GM18520 (cell line): ENCODE results near the gene CLK3.

ENCODE experiments used
- ATAC-seq: cut with Tn5 transposase; IDR thresholded peaks from one replicate; pipeline ENCODE4 v1.9.1; 2021; ENCODE audit not compliant: unreplicated experiment

Gene CLK3

DNA sequence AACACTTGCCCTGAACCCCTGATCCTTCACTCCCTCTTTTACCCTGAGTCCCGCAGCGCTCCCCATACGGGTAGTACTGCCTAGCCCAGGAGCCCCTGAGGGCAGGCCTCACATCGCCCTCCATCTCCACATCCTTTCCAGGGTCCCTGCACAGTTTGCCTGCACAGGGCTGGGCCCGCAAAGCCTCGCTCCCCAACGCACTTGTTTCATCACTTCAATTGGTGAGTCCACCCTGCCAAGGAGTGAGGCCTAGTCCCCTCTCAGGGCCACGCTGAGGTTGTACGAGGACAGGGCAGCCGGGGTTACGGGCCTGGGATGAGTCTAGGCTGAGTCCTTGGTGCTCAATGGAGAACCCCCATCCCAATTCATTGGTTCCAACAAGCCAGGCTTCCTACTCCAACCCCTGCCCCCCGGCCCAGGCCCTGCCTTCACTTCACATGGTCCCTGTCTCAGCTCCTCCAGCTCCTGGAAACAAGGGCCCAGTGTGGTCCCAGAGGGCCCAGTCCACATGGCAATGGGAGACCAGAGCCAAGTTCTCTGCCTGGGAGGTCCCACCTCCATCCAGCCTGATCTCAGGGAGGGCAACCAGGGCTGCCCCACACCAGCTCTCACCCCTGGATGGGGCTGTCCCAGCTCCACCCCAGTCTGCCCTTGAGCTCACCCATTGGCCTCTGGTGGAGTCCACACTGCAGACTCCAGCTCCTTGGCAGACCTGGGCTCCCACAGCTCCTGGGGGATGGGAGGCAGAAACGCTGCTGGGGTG is 12.4 kb upstream of the CLK3 start:
- ATAC-seq, result no peak

- ATAC-seq, result no peak
These were observed 11.6 kb upstream of the CLK3 start for GRCh38 chr15:74603789-74604705.

- ATAC-seq, result no peak
These were observed 10.4 kb upstream of the CLK3 start for GRCh38 chr15:74604983-74605794.

GRCh38 chr15:74605795-74606150 is 9.9 kb upstream of the CLK3 start:
- ATAC-seq, result no peak

DNA sequence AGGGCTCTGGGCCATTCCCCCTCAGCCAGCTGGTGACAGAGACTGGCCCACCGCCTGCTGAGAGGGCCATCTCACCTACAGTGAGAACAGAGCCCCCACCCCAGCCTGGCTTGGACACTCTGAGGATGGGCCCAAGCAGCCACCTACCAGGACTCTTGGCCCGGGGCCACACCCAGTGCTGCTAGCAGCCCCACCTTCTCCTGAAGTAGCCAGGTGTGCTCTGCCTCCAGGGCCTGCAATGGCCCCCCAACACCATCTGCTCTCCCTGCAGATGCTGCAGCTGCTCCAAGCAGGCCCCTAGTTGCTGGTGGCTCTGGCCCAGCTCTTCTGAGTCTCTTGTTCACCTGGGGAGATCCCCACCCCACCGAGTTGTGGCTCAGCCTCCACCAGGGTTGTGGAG is 6.8 kb upstream of the CLK3 start:
- ATAC-seq, result no peak

- ATAC-seq, result no peak
These were observed 5.7 kb upstream of the CLK3 start for GRCh38 chr15:74609938-74610301.

GRCh38 chr15:74610302-74610951 is 5.2 kb upstream of the CLK3 start:
- ATAC-seq, result no peak

DNA sequence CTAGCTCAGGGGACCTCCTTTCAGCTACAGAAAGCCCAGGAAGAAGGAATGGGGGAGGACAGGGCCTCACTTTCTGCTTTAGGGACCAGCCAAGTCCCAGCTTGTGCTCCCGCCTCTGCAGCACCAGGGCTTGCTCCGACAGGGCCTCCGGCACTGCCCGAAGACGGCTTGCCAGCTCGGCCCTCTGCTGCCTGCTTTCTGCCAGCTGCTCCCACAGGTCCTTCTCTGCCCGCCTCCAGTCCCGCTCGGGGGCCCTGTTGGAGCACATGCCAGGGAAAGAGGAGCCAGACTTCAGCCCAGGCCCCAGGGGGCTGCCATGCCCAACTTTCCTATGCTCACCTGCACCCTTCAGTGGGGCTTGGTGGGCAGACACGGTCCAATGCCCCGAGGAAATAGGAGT is 4.3 kb upstream of the CLK3 start:
- ATAC-seq, result no peak

- ATAC-seq, result no peak
These were observed 3.8 kb upstream of the CLK3 start for GRCh38 chr15:74611834-74612233.

- ATAC-seq, result no peak
These were observed 3.0 kb upstream of the CLK3 start for GRCh38 chr15:74612677-74613076.

DNA sequence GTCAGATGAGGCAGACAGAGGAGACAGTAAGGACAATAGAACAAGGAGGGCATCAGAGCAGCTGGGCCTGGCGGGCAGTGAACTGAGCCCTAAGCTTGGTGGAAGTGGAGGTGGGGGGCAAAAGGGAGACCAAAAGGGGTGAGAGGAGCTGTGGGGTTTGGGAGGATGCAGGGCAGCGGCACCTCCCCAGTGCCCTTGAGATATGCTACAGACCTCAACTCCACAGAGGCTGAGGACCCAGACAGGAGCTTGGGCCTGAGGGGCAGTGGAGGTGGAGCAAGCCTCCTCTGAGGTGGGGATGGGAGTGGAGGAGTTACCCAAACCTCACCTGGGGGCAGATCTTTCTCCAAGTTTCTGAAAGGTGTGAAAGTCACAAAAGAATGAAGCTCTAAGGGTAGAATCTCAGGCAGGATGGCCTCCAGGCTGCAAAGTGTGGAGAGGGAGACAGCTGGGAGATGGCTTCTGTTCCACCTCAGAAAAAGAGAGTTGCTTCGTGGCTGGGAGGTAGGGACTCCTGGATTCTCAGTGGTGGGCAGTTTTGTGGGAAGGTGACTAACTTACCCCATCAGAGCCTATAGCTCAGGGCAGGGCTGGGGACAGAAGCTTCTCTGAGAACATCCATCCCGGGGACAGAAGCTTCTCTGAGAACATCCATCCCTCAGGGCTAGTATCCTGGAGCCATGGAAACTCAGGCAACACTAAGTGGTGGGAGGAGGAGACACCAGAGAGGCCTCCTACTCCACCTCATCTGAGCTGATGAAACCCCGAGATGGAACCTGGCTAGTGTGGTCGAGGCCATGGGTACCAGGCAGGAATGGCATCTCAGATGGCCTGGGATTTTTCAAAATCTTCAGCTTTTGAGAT is 2.3 kb upstream of the CLK3 start:
- no peak for ATAC-seq

DNA sequence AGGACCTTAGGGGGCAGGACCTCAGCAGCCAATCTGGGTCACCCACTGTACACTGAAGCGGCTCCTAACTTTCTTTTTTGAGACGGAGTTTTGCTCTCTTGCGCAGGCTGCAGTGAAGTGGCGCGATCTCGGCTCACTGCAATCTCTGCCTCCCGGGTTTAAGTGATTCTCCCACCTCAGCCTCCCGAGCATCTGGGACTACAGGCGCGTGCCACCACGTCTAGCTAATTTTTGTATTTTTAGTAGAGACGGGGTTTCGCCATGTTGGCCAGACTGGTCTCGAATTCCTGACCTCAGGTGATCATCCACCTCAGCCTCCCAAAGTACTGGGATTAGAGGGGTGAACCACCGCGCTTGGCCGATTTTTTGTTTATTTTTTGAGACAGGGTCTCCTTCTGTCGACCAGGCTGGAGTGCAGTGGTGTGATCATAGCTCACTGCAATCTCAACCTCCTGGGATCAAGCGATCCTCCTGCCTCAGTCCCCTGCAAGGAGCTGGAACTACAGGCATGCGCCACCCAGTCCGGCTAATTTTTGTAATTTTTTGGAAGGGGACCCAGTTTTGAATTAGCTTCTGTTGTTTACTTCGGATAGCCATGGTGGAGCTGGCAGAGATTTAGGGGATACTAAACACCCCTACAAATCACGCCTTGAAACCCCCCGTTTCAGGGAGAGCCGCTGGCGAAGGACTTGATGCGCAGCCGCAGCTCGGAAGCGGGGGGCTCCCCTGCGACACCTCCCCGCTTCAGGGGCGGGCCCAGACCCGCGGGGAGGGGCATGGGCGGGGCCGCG is 1.5 kb upstream of the CLK3 start:
- no peak for ATAC-seq

DNA sequence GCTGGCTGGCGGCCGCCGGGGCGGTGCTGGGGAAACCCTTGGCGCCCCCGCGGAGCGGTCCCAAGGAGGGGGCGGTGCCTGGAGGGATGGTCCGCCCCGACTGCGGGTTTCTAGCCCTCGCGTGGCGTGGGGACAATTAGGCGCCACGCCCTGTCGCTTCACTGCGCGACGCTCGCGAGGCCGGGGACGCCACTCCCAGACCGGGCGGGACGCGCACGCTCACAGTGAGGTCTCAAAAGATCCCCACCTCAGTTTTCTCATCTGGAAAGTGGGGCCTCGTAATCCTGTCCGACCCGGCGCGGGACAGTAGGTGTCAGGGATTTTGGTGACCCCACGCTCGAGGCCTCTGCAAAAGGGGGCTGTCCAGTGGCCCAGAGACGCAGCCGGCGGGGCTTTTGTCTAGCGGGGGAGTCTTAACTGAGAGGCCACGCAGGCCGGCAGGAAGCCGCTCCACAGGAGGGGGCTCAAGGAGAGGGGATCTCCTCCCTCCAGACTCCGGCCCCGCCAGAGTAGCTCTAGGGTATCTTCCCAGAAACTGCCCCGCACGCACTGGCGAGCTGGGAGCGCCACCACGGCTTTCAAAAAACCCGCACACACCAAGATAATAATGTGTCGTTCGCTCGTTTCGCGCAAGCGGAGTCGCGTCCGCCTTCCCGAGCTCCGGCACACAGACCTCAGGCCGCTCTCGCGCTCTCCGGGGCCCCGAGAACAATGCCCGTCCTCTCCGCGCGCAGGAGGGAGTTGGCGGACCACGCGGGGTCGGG is 710 bp upstream of the CLK3 start:
- peak; percentile 45 for ATAC-seq

- no peak for ATAC-seq
These were observed 817 bp downstream of the CLK3 start for GRCh38 chr15:74616366-74616939.

- no peak for ATAC-seq
These were observed 1.4 kb downstream of the CLK3 start for GRCh38 chr15:74616996-74617395.

DNA sequence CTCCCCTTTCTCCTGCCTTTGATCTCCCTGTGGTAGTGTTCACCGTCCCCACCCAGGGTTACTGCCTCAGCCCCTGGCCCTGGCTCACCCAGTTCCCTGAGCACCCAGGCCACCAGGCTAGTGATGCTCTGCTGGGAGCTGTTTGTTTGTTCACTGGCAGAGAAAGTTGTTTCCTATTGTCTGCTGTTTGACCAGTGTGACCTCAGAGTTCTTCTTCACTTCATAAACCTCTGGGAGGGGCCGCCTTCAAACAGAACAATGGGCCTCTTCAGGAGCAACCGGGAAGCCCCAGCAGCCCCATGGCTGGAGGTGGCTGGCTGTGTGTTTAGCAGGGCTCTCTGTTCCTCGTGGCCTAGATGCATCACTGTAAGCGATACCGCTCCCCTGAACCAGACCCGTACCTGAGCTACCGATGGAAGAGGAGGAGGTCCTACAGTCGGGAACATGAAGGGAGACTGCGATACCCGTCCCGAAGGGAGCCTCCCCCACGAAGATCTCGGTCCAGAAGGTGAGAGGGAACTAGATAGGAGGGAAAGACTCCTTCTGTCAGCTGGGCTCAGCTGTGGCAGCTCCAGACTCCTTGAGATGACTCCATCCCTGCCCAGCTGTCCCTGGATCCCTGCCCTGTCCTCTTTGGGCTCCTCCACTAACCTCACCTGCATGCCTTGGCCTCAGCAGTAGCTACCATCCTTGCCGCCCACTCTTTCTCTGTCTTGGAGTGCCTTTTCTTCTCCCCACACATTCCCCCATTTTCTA is 3.4 kb downstream of the CLK3 start:
- no peak for ATAC-seq

DNA sequence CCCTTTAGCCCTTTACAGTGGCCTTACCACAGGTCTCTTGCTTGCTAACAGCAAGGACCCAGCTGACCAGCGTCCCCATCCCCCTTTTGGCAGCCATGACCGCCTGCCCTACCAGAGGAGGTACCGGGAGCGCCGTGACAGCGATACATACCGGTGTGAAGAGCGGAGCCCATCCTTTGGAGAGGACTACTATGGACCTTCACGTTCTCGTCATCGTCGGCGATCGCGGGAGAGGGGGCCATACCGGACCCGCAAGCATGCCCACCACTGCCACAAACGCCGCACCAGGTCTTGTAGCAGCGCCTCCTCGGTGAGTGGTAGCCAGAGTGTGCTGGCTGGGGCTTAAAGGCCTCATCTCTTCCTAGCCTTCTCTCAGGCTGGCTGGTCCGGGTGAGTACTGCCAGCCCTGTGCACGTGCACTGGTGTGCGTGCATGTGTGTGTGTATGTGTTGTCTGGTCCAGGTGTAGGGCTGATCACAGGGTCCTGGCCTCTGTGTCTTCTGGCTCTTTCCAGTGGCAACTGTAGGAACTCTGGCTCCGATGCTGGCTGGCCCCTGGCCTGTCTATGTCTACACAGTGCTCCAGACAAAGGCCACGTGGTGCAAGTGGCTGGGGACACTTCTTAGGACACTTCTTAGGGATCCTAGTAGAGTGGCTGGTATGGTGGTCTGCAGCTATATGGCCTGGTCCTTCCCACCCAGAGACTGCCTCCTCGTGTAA is 4.4 kb downstream of the CLK3 start:
- ATAC-seq, result no peak
